ENCODE results near the gene ZBTB7C.

The ZBTB7C gene

GRCh38 chr18:48391868-48392267 is 17.3 kb downstream of the ZBTB7C start:
- DNase-seq (ENCODE audit: low read depth, low spot score), result no peak

GRCh38 chr18:48390641-48391040 is 18.5 kb downstream of the ZBTB7C start:
- no peak for DNase-seq (ENCODE audit: low read depth, low spot score)

GRCh38 chr18:48388478-48388877 is 20.7 kb downstream of the ZBTB7C start:
- no peak for DNase-seq (ENCODE audit: low read depth, low spot score)

DNA sequence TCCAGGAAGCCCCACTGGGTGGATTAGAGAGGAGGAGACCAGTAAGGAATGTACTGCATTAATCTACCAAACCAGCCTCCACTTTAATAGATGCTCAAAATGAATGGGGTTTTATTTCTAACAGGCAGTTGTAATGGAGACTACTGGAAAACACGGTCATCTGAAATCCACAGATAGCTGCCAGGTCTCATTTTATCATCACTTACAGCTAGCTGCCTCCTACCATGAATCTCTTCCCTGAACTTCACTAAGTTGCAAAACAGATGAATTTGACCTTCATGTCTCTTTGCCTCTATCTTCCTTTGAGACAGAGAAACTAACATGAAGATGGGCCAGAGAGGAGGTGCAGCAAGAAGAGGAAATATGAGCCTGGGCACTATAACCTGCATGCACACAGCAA is 21.9 kb downstream of the ZBTB7C start:
- no peak for DNase-seq (ENCODE audit: low read depth, low spot score)

GRCh38 chr18:48385596-48385995 is 23.6 kb downstream of the ZBTB7C start:
- no peak for DNase-seq (ENCODE audit: low read depth, low spot score)

- DNase-seq (ENCODE audit: low read depth, low spot score), result no peak
These were observed 32.2 kb downstream of the ZBTB7C start for GRCh38 chr18:48376934-48377333.

- DNase-seq (ENCODE audit: low read depth, low spot score), result no peak
These were observed 32.8 kb downstream of the ZBTB7C start for GRCh38 chr18:48376406-48376805.

DNA sequence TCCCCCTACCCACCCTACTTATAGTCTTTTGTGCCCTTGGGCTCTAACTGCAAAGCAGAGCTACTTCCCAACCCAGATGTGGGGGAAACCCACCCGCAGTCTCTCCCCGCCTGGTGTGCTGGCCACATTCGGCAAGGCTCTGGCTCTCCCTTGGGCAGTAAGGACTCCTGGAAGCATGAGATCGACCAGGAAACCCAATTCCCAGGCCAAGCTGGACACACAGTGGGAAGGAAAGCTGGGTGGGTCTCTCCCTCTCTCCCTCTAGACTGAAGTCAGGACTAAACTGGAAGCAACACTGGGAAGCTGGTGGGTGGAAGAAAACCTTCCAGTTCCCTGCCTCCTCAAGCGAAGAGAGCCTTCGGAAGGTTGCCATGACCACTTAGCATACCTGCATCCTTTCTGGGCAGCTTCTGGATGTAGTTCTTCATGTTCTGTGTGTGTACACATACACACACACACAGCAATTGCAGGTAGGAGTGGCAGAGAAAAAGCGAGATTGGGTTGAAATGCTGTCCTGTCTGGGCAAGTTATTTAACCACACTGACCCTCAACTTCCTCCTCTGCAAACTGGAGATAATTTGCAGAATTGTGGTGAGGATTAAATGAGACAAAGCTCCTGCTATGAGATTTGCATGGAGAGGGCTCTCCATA is 33.9 kb downstream of the ZBTB7C start:
- no peak for DNase-seq (ENCODE audit: low read depth, low spot score)

DNA sequence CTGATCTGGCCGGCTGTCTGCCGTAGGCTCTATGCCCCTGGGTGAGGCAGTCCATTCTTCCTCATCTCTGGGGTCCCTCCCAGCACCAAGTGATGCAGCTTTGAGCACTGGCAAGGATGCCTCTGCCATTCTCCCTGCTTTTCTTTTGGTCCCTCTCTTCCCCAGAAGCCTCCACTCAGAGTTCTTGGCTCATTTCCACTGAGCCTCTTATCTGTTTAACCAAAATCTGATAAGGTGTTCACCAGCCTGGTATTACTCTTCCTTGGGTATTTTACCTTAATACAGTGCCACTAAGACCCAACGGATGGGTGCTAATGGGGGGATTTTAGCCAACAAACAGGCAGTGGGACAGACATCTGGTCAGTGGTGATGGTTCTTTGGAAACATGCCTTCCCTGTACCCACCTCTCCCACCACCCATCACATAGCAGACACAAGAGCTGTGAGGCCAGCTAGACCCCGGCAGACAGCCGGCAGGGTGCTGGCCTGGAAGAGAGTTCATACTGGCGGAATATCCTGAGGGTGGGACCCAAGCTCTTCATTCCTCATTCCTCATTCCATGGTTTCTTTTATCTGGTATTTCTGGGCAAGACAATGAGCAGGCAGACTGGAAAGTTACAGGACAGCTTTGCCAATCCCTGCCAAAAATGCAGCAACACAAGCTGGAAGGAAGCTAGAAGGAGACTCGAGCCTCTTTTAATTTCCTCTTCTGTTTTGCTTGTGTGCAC is 34.6 kb downstream of the ZBTB7C start:
- DNase-seq (ENCODE audit: low read depth, low spot score), result no peak

- no peak for DNase-seq (ENCODE audit: low read depth, low spot score)
These were observed 37.2 kb downstream of the ZBTB7C start for GRCh38 chr18:48371854-48372602.

DNA sequence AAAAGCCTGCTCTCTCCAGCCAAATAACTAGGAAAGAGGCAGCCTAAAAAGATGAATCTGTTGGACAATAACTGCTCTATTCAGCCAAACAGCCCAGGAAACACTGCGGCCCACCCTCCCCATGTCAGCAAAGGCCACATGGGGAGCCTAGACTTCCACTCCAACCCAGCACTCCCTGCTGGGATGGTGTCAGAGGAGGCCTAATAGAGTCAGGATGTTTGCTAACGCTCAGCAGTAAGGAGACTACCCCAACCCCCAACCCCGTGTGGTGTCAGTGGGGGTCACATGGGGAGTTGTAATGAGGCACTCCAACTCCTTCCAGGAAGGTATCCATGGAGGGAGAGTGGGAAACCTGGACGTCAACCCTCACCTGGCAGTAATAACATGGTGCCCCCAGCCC is 41.6 kb downstream of the ZBTB7C start:
- DNase-seq (ENCODE audit: low read depth, low spot score), result no peak

- DNase-seq (ENCODE audit: low read depth, low spot score), result no peak
These were observed 43.2 kb downstream of the ZBTB7C start for GRCh38 chr18:48365965-48366364.

- DNase-seq (ENCODE audit: low read depth, low spot score), result no peak
These were observed 45.0 kb downstream of the ZBTB7C start for GRCh38 chr18:48364146-48364545.

DNA sequence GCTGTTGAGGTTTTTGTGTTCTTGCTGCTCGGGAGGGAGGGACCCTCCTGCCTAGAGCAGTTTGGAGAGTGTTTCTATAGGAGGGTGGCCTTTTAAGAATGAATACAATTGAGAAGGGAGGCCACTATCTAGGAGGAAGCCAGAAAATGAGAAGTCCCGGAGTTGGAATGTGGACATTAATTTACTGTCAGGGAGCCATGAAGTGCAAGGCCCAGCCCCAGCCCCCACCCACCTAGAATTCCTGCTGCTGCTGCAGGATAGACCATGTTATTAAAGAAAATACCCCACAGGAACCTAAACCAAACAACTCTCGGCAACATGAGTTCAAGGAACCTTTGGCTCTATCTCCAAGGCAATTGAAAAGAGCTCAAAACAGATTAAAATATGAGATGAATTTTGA is 46.0 kb downstream of the ZBTB7C start:
- no peak for DNase-seq (ENCODE audit: low read depth, low spot score)

DNA sequence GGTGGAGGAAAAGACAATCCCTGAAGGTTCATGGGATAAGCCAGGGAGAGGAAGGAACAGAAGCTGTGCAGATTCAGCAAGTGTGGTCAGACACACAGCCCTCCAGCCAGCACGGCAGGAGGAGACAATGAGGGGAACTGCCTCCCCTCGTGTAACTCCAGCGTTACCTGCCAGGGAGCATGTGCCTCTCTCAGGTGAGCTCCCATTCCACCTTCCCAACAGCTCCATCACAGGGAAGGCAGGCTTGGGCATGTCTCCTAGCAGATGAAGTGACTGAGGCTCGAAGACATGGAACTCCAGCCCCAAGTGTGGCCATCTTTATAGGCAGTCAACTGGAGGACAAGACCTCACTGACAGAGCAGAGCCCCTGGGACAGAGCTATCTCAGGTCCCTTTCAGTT is 47.4 kb downstream of the ZBTB7C start:
- no peak for DNase-seq (ENCODE audit: low read depth, low spot score)

DNA sequence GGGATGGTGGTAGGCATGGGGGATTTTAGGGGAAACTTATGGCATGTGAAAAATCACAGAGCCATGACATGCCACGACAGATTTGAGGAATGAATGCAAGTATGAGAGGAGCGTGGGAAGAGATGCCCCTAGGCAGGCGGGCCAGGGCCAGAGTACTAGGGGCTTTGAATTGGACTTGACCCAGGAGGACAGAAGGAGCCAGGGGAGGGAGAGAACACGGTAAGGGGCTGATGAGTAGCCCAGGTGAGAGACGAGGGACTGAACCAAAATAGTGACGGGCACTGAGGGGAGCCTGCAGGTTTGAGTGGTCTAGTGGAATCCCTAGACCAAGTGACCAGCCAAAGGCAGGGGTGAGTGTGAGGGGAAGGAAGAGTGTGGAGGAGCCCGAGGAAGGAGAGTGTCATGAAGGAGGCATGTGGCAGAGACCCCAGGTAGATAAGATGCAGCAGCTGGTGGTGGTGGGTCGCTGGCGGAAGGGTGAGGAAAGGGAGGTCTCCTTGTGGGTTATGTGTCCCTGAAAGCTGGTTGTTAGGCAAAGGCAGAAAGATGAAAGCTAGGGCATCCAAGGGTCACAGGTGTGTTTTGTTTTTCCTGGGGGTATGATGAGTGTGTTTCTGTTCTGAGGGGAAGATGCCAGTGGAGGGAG is 48.7 kb downstream of the ZBTB7C start:
- no peak for DNase-seq (ENCODE audit: low read depth, low spot score)

GRCh38 chr18:48359626-48360025 is 49.6 kb downstream of the ZBTB7C start:
- DNase-seq (ENCODE audit: low read depth, low spot score), result no peak

DNA sequence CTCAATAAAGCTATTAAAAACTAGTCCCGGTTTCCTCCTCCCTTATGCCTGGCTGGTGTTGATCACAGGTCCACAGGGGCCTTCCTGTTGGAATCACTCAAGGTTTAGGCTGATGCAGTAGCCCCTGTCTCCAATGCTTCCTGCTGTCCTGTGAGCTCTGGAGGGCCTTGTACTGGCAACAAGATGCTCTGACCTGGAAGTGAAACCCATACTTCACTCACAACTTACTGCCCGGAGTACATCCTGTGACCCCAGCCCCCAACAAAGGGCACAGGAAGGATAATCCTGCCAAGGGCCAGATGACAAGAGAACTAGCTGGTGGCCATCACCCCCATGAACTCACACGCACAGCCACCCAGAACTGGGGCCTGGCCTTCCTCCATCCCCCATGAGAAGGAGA is 50.3 kb downstream of the ZBTB7C start:
- DNase-seq (ENCODE audit: low read depth, low spot score), result no peak

- no peak for DNase-seq (ENCODE audit: low read depth, low spot score)
These were observed 52.1 kb downstream of the ZBTB7C start for GRCh38 chr18:48356909-48357631.

- no peak for DNase-seq (ENCODE audit: low read depth, low spot score)
These were observed 52.9 kb downstream of the ZBTB7C start for GRCh38 chr18:48356151-48356745.

All from activated naive CD8-positive, alpha-beta T cell treated with anti-CD3 and anti-CD28 coated beads, Interleukin-2, amount 50 U/mL, for 16 hours (primary cell).